ENCODE measurements around the gene KCNJ9.

GRCh38 chr1:160058087-160058486 is 23.3 kb upstream of the KCNJ9 start:
- TF ChIP-seq GATA3 (IDR thresholded peaks at IDR 0.05; ENCODE audit: low read depth, low read length) (no peak), GATA2 (IDR thresholded peaks at IDR 0.05; ENCODE audit: low read depth, low read length) (no peak)

Data from SH-SY5Y (cell line).